ENCODE measurements around the gene DSCAML1.
A peak's percentile ranks its signal among the peaks of the same experiment; 100 is the strongest.

Gene DSCAML1

GRCh38 chr11:117385906-117386305 is 411.1 kb downstream of the DSCAML1 start:
- no peak for DNase-seq

GRCh38 chr11:117385471-117385870 is 411.5 kb downstream of the DSCAML1 start:
- DNase-seq, result no peak

- DNase-seq, result peak; percentile 89
Observed at GRCh38 chr11:117384045-117384444, 413.0 kb downstream of the DSCAML1 start.

GRCh38 chr11:117382746-117383145 is 414.3 kb downstream of the DSCAML1 start:
- no peak for DNase-seq

GRCh38 chr11:117381481-117382387 is 415.3 kb downstream of the DSCAML1 start:
- no peak for DNase-seq

GRCh38 chr11:117380676-117381075 is 416.3 kb downstream of the DSCAML1 start:
- DNase-seq, result no peak

- DNase-seq, result no peak
Observed at GRCh38 chr11:117378976-117379865, 417.8 kb downstream of the DSCAML1 start.

Measured in fibroblast of skin of right biceps (primary cell).